SK-N-MC (cell line): ENCODE results near the gene CDSN.

Source experiments
- EZH2 ChIP-seq: fragments of 200-600 bp; sonication (generic); IDR thresholded peaks from one replicate; pipeline ENCODE4 v1.6.1; 2017; ENCODE audit warnings: antibody characterized with exemption
- FOXP2 ChIP-seq: optimal IDR thresholded peaks from 2 replicates; pipeline ENCODE3; 2011; ENCODE audit warnings: mild to moderate bottlenecking, moderate library complexity; ENCODE audit not compliant: insufficient read depth; ENCODE audit errors: extremely low read length, control extremely low read depth
- POLR2AphosphoS5 ChIP-seq: IDR thresholded peaks from 2 replicates; pipeline ENCODE4 v1.6.1; 2012; ENCODE audit warnings: mild to moderate bottlenecking, low read depth, low read length, borderline replicate concordance

- TF ChIP-seq POLR2AphosphoS5 (no peak), EZH2 (no peak), FOXP2 (no peak)
Observed at GRCh38 chr6:31115941-31116560, 4.2 kb downstream of the CDSN start.
